GM20000 (cell line): ENCODE data around the gene HLA-DPB1.

Experiments used
- DNase-seq: peaks from one replicate; pipeline ENCODE4 v3.0.0; 2012; ENCODE audit warnings: low spot score
- TF ChIP-seq, protein P1 (sequence below): IDR thresholded peaks from 2 replicates; pipeline ENCODE4 v1.5.1; 2012; ENCODE audit warnings: mild to moderate bottlenecking, control low read depth; ENCODE audit errors: extremely low read depth, missing control alignments

The HLA-DPB1 gene

DNA sequence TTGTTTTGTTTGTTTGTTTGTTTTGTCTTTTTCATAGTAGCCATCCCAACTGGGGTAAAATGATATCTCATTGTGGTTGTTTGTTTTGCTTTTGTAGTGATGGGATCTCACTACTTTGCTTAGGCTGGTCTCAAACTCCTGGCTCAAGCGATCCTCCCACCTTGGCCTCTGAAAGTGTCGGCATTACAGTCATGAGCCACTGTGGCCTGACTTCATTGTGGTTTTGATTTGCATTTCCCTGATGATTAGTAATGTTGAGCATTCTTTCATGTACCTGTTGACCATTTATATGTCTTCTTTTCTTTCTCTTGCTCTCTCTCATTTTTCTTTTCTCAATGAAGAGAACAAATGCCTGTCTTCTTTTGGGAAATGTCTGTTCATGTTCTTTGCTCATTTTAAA is 35.6 kb upstream of the HLA-DPB1 start:
- TF ChIP-seq, protein P1, sequence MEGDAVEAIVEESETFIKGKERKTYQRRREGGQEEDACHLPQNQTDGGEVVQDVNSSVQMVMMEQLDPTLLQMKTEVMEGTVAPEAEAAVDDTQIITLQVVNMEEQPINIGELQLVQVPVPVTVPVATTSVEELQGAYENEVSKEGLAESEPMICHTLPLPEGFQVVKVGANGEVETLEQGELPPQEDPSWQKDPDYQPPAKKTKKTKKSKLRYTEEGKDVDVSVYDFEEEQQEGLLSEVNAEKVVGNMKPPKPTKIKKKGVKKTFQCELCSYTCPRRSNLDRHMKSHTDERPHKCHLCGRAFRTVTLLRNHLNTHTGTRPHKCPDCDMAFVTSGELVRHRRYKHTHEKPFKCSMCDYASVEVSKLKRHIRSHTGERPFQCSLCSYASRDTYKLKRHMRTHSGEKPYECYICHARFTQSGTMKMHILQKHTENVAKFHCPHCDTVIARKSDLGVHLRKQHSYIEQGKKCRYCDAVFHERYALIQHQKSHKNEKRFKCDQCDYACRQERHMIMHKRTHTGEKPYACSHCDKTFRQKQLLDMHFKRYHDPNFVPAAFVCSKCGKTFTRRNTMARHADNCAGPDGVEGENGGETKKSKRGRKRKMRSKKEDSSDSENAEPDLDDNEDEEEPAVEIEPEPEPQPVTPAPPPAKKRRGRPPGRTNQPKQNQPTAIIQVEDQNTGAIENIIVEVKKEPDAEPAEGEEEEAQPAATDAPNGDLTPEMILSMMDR: no peak

DNA sequence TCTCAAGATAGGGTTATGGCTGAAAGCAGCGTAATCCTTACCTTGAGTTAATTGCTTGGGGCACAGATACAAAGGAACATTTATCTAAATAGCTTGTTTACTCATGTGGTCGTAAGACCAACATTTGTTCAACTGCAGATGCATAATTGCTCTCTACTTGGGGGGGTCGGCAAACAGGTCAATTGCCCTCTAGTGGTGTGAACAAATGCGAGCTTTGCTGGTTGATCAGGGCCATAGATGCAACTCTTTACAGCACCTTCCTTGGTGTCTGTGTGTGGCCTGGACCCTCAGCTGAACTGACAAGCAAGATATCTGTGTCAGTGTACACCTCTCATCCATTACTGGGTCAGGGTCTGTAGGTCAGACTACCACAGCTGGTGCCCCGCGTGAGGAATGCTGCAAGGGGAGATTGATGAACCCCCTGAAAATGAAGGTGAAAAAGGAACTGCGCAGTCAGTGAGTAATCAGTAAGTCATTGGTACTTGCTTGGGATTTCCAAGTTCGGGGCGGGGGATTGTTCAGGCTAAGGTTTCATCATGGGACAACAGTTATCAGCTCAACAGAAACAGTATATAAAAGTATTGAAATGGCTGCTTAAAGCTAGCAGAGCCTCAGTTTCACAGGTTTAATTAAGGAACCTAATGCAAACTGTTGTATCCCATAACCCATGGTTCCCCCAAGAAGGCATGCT is 26.3 kb upstream of the HLA-DPB1 start:
- TF ChIP-seq, protein P1: no peak

More for the DNA sequence above, 35.6 kb upstream of the HLA-DPB1 start:
- no peak for DNase-seq

DNA sequence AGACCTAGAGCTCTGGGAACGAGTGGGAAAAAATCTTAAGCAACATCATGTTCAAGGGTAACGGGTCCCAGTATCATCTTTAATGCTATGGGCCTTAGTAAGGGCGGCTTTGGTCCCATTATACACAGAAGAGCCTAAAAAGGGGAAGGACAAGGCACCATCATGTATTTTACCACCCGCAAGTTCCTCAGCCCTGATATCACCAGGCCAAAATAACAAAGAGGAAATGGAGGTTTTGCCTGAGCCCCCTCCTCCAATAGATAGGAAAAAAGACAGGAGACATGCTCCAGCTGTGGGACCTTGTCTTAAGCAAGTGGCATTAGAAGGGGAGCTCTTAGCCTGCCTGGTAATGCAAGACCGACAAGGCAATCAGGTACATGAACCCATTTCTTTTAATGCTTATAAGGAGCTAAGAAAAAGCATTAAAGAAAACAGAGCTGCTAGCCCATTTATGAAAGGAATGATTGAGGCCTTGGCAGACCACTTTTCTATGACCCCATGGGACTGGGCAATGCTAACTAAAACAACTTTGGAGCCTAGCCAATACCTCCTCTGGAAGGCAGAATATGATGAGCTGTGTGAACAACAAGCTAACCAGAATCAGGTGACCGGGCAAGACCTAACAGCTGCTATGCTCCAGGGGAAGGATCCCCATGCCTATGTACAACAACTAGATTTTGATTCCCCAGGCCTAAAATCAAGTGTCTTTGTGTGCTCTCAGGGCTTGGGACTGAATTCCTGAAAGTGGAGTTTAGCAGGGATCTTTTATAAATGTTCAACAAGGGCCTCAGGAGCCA is 25.6 kb upstream of the HLA-DPB1 start:
- no peak for DNase-seq
- TF ChIP-seq, protein P1: no peak

More for the DNA sequence above, 26.3 kb upstream of the HLA-DPB1 start:
- DNase-seq: no peak

DNA sequence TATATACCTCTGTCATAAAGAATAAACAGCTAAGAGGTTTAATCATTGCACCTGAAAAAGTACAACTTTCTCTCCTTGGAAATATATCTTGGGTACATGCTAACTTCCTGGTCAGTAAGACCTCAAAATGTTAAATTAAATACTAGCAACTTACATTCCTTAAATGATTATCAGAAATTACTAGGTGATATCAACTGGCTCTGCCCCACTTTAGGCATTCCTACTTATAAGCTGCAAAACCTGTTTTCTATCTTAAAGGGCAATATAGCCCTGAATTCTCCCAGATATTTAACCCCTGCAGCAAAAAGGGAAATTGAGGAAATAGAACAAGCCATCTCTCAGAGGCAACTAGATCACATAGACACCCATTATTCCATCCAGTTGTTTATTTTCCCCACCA is 23.2 kb upstream of the HLA-DPB1 start:
- TF ChIP-seq, protein P1: no peak
- no peak for DNase-seq

DNA sequence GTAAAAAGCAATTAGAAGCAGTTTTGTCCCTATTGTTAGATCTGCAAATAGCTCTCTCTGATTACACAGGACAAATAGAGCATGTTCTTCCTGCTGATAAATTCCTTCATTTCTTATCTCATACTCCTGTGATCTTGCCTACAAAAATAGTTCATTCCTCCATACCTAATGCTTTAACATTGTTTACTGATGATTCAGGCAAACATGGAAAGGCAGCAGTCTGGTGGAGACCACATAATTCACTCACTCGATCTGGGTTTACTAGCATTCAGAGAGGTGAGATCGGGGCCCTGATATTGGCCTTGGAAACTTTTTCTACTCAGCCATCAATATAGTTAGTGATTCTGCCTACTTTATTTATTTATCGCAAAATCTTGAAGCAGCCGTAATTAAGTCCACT is 22.6 kb upstream of the HLA-DPB1 start:
- no peak for DNase-seq
- TF ChIP-seq, protein P1: no peak

DNA sequence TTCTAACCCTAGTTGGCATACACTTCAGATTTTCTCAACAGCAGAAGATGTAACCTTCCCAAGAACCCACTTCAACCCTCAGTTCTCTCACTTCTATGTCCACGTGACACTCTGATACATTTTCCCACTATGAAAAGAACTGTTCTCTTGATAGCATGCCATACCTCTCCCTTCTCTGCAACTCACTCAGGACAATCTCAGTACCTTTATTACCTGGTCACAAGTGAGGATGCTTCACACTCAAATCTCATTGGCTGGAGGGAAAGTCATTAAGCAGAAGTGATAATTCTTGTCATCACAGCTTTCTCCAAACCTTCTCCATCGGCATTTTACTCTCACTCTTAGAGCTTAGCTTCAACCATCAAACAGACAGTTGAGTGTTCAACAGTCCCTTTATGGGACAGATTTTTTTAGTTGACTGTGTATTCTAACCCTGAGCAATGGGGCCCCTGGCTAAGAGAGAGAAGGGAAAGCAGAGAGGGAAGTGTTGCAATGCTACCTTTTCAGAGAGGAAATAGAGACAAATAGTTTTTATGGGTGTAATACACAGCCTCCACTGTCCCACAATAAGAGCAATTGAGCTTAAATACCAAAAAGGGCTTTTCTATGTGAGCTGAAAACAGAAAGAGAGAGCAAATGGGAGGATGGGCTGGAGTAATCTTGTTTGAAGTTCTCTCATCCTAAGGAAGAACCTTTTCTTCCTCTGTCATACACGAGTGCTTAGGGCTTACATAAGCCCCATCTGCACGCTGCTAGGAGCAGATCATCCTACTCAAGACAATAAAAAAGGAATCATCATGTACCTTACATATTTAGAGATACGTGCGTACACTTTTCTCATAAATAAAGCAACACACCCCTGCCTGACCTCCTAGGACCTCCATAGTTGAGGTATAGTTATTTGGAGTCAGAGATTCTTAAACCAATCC is 18.3 kb upstream of the HLA-DPB1 start:
- no peak for DNase-seq
- TF ChIP-seq, protein P1: no peak
